SHP77 (cell line): ENCODE results near the gene STEAP2.

Source experiments
- DNase-seq, 2 experiments: peaks; one replicate each; lab custom pipeline; 2025; lab: John Stamatoyannopoulos, UW

Gene STEAP2

DNA sequence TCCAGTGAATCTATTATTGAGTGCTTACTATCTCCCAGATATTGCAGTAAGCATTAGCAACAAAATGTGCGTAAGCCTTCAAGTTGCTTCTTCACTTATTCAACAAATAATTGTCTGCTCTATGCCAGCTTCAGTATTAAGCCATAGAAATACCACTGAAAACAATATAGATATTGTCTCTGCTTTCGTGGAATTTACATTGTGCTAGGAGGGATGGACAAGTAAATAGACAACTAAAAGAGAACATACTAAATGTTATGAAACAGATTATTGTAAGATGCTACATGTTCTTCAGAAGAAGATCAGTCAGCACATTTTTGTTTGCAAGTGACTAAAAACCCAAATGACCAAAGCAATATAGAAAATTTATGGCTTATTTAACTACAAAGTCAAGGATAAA, 60.7 kb downstream of the STEAP2 start:
- DNase-seq = no peak

DNA sequence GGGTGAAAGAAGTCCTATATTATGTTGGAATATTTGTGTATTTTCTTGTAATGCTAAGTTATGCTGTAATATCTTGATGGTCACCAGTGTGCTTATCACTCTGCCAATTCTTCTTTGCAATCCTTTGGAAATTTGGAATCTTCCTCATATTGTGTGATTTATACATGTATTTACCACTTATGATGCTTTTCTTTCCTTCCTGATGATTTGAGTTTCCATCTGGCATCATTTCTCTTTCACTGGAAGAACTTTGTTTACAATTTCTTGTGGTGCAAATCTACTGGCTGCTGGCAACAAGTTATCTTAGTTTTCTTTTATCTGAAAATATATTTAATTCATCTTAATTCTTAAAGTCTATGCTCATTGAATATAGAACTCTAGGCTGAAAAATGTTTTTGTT, 62.6 kb downstream of the STEAP2 start:
- no peak for DNase-seq

DNA sequence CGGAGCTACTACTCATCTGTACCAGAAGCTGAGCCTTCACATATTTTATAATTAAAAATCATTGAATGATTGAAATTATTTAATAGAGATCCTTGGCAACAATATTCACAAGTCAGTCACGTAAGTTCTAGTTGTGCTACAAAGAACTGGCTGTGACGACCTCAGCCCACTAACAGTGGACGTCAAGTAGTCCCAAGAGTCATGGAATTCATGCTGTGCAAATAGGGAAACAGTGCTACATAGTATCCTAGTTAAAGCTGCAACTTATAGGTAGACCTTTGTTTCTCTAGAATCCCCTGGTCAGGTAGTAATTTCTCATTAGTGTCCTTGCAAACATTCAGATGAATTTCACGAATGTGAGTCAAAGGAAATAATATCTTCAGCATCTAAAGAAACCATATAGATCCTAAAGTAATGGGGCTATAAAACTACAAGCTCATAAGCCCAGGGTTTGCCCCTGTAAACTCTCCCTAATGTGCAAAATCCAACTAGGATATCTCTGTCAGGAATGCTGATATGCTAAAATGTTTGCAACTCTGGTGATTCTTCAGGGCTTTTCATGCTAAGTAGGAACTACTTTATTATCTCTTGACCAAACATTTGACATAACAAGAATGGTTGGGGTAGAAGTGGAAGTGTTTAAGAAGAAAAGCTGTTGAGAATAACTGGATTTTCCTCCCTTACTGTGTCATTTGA, 64.6 kb downstream of the STEAP2 start:
- DNase-seq = no peak
